ENCODE results near the gene SNRPD1.

The SNRPD1 gene

DNA sequence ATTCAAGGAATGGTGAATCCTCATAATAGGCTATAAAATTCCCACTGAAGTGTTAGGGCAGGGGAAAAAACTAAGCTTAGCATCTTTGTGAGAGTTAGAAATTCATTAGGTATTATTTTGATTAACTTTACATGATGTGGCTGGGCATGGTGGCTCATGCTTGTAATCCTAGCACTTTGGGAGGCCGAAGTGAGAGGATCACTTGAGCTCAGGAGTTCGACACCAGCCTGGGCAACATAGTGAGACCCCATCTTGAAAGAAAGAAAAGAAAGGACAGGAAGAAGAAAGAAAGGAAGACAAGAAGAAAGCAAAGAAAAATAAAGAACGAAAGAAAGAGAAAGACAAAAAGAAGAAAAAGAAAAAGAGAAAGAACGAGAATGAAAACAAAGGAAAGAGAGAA is 40.0 kb downstream of the SNRPD1 start:
- TF ChIP-seq, protein P1, sequence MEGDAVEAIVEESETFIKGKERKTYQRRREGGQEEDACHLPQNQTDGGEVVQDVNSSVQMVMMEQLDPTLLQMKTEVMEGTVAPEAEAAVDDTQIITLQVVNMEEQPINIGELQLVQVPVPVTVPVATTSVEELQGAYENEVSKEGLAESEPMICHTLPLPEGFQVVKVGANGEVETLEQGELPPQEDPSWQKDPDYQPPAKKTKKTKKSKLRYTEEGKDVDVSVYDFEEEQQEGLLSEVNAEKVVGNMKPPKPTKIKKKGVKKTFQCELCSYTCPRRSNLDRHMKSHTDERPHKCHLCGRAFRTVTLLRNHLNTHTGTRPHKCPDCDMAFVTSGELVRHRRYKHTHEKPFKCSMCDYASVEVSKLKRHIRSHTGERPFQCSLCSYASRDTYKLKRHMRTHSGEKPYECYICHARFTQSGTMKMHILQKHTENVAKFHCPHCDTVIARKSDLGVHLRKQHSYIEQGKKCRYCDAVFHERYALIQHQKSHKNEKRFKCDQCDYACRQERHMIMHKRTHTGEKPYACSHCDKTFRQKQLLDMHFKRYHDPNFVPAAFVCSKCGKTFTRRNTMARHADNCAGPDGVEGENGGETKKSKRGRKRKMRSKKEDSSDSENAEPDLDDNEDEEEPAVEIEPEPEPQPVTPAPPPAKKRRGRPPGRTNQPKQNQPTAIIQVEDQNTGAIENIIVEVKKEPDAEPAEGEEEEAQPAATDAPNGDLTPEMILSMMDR (IDR thresholded peaks at IDR 0.05) = no peak
- no peak for TF ChIP-seq ZFX (IDR thresholded peaks at IDR 0.05; ENCODE audit: borderline replicate concordance)
- no peak overlapping the region for H3K27ac ChIP-seq

DNA sequence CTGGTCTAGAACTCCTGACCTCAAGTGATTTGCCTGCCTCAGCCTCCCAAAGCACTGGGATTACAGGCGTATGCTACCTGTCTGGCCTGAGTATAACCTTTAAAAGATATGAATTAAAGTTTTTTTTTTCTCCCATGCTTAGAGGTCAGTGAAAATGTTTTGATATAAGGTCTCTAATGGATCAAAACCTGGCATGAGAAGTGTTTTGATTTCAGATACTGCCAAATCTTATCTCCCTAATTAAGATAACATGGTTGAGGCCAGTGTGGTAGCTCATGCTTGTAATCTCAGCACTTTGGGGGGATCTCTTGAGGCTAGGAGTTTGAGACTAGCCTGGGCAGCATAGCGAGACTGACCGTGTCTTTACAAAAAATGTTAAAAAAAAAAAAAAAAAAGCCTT is 41.2 kb downstream of the SNRPD1 start:
- H3K27ac ChIP-seq = no peak overlapping the region
- no peak for TF ChIP-seq ZFX (IDR thresholded peaks at IDR 0.05; ENCODE audit: borderline replicate concordance)
- TF ChIP-seq, protein P1 (IDR thresholded peaks at IDR 0.05) = no peak

DNA sequence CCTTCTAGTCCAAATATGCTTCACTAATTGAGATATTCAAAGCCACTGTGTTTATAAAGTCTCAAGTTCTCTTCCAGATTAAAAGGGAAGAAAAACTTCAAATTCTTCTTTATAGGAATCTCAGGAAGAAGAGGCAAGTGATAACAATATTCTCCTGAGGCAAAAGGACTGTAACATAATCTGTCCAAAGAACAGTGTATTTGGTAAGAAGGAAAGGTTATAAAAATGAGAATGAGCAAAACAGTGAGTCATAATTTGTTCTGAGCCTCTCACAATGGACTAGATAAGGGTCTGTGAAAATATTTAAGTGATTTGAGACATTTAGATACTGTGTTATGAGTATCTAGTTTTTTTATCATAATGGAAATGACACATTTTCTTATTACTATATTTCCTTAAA is 44.3 kb downstream of the SNRPD1 start:
- TF ChIP-seq ZFX (IDR thresholded peaks at IDR 0.05; ENCODE audit: borderline replicate concordance) = no peak
- TF ChIP-seq, protein P1 (IDR thresholded peaks at IDR 0.05) = no peak
- H3K27ac ChIP-seq = no peak overlapping the region

DNA sequence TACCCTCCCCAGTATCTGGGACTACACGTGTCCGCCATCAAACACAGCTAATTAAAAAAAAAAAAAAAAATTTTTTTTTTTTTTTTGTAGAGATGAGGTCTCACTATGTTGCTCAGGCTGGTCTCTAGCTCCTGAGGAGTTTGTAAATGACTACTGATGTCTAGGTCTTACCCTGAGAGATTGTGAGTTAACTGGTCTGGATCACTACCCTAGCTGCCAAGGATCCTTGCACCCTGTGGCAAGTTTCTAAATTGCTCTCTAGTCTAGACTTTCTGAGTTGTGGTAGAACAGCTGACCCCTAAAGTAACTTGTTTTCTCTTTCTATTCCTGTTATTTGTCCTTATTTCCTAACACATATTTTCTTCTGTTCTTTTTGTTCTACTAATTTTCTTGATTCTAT is 48.0 kb downstream of the SNRPD1 start:
- TF ChIP-seq ZFX (IDR thresholded peaks at IDR 0.05; ENCODE audit: borderline replicate concordance) = no peak
- TF ChIP-seq, protein P1 (IDR thresholded peaks at IDR 0.05) = no peak
- no peak overlapping the region for H3K27ac ChIP-seq

DNA sequence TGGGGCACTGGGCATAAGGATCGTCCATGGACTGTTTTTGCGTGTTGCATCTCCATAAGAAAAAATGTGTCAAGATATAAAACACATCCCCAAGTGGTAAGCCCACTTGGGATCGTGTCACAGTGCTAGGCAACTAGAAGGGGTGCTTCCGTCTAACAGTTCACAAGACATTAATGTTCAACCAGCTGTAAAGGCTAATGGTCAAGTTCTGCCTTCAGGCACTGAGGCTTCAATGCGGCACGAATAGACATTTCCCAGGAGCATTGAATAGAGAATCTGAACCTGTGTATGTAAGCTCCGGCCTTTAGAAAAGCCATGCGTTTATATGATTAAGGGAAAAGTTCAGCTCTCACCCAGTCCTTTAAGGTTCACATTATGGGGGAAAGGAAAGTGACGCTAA is 50.5 kb downstream of the SNRPD1 start:
- no peak overlapping the region for H3K27ac ChIP-seq
- TF ChIP-seq ZFX (IDR thresholded peaks at IDR 0.05; ENCODE audit: borderline replicate concordance) = no peak
- TF ChIP-seq, protein P1 (IDR thresholded peaks at IDR 0.05) = no peak

DNA sequence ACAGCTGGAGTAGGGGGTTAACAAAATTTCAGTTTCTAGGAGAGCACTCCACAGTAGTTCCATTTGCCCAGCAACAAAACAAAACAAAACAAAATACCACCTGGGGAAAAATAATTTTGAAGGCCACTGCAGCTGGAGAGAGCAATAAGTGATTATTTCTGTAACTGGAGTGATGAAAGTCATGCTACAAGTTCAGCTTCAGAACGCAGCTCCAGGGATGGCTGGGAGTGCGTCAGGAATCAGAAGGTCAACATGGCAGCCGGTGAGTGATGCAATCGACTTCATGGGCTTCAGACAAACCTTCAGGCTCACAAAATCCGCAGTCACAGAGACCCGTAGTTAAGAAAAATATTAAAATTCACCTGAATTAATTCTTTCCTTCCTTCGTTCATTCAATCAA is 51.5 kb downstream of the SNRPD1 start:
- H3K27ac ChIP-seq = peak overlapping the region; percentile 42; the same call in 1 of the 2 replicates
- TF ChIP-seq ZFX (IDR thresholded peaks at IDR 0.05; ENCODE audit: borderline replicate concordance) = no peak
- TF ChIP-seq, protein P1 (IDR thresholded peaks at IDR 0.05) = no peak

DNA sequence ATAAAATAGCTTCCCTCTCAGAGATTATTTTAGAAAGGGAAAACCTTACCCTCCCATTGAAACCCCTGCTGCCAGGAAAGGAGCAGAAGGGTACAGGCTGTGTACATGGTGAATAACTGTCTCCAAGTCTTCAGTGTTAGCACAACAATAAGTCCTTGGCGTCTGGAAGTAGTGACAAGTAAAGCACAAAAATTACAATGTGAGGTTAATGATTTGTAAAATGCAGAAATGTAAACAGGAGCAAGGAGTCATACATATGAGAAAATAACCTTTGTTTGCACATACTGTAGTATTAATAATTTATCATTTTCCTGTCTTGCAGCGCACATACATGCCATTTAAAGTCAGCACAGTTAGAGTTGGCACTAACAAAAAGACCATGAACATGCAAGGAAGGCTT is 52.0 kb downstream of the SNRPD1 start:
- peak overlapping the region; percentile 42 for H3K27ac ChIP-seq
- TF ChIP-seq, protein P1 (IDR thresholded peaks at IDR 0.05) = no peak
- TF ChIP-seq ZFX (IDR thresholded peaks at IDR 0.05; ENCODE audit: borderline replicate concordance) = no peak

All from 22Rv1 (cell line).